D721Med (cell line): ENCODE data around the gene CCDC148.

Experiments
- DNase-seq: peaks from one replicate; pipeline ENCODE4 v3.0.0; 2011; ENCODE audit warnings: low spot score; ENCODE audit not compliant: insufficient read length
- FAIRE-seq: peaks from 2 replicates; lab custom pipeline; 2011; peaks lifted over from hg19 to GRCh38; lab: Jason Lieb, UNC
- TF ChIP-seq, protein P1 (sequence below): IDR thresholded peaks from 2 replicates; pipeline ENCODE4 v1.5.1; 2012; ENCODE audit warnings: mild to moderate bottlenecking, control low read depth; ENCODE audit not compliant: insufficient read depth; ENCODE audit errors: missing control alignments

The CCDC148 gene

DNA sequence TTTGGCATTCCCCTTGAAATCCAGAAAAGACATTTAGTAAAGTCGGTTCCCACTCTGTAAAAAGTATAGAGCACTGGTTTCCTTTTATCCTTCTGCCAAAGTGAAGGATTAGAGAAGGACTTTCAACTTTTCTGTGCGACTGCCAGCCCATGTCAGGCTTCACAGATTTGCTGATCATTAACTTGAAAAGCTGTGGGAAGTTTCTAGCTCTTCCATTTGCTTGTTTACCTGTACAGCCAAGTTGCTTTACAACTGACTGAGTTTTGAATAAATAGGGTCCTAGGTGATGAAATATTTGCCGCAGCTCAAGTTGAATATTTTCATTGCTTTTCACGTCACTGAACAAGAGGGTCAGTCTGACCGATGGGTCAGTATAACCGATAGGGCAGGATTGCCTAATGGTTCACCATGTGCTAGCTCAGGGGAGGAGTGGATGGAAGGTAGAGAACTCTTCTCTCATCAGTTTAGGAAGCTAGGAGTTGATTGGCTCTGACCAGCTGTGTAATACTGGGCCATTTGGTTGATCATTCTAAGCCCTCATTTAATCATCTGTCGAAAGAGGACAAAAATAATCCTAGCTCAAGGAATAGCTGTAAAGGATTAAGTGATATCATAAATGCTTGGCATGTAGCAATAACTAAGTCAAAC is 324.5 kb downstream of the CCDC148 start:
- TF ChIP-seq, protein P1, sequence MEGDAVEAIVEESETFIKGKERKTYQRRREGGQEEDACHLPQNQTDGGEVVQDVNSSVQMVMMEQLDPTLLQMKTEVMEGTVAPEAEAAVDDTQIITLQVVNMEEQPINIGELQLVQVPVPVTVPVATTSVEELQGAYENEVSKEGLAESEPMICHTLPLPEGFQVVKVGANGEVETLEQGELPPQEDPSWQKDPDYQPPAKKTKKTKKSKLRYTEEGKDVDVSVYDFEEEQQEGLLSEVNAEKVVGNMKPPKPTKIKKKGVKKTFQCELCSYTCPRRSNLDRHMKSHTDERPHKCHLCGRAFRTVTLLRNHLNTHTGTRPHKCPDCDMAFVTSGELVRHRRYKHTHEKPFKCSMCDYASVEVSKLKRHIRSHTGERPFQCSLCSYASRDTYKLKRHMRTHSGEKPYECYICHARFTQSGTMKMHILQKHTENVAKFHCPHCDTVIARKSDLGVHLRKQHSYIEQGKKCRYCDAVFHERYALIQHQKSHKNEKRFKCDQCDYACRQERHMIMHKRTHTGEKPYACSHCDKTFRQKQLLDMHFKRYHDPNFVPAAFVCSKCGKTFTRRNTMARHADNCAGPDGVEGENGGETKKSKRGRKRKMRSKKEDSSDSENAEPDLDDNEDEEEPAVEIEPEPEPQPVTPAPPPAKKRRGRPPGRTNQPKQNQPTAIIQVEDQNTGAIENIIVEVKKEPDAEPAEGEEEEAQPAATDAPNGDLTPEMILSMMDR, result no peak
- FAIRE-seq, result peak; percentile 99
- peak; percentile 14 for DNase-seq

DNA sequence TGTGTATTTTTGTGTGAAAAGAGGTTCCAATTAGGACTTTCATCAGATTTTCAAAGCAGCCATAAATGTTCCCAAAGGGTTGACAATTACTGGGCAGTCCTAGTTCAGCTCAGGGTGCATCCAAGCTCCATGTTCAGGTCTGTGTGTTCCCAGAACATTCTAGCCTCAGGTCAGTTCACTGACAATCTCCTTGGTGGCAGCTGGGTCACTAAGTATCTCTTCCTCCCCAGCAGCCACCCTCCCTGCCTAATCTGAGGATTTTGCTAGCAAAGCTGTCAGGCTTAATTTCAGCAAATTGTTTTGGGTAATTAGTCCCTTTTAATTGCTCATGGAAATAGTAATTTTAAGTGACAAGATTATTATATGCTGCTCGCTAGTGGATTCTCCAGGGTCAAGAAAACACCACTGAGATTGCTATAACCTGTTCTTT is 325.1 kb downstream of the CCDC148 start:
- peak; percentile 98 for FAIRE-seq
- no peak for DNase-seq
- TF ChIP-seq, protein P1, result no peak

DNA sequence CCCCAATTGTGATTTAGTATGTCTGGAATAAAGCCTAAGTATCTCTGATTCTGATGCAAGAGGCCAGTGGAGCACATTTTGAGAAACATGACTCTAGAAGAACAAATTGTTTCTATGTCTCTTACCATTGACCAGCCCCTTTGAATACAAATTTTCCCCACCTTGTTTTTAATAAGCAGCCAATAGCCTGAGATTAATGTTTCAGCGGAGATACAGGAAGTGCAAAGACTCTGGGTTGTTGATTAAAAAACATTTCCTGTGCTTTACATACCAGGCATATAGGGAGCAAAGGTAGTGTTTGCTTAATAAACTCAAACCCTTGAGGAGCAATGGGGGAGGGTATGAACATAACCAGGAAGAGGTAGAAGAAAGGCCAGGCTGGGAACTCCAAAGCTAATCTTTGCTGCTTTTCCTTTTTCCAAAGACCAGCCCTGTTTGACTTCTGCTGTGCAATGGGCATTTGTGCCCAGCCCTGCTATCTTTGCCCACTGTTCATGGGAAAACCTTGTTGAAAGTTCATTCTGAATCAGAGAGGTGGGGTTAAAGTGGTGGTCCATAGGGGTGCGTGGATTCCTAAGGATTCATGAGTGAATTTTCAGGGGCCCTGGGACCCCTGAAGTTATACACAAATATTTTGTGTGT is 325.6 kb downstream of the CCDC148 start:
- peak; percentile 46 for FAIRE-seq

DNA sequence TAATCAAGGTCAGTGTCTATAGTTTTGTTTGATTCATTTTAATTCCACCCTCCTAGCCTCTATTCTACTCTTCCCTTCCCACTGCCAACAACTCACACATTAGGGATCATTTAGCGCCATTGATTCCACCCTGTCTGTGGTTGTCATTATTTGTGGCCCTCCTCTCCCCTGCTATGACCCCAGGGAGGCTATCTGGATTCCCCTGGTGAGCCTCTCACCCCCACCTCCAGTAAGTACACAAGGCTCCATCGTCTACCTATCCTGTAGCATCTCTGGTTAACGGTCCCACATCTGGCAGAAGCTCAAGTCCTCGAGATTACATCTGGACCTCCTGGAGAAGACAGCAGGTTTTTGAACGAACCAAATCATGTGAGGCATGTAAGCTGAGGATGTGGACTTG is 327.5 kb downstream of the CCDC148 start:
- DNase-seq (no peak), FAIRE-seq (no peak)
- TF ChIP-seq, protein P1, result no peak

More for the DNA sequence above, 325.6 kb downstream of the CCDC148 start:
- DNase-seq, result no peak
- TF ChIP-seq, protein P1, result no peak

DNA sequence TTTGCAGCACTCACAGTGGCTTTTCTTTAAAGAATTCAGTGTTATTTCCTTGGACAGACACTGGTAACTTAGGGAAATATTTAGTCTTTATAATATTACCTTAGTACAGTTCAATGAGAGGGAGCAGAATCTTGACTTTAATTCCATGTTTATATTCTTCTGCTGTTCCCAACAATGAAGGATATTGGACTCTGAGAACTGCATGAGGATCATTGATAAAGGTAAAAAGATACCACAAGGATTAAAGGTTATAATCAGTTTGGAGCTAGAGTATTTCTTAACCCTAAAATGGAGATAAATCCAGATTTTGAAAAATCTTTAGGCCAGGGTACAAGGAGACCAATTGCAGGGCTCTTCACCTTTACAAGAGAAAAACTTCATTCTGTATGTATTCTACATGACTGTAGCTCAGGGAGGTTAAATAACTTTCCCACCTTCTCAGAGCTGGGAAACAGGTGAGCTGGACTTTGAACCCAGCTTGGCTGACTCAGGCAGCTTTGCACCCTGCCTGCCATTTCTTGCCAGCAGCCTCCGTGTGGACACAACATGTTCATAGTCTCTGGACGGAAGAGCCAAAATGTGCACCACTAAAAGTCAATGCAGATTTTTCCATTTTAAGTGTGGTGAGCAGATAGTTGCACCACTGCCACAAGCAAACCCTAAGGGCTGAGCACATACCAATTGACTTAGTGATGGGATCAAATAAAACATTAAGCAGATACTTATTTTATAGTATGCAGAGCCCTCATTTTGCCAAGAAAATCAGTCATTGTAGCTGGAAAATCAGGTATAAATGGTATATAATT is 328.2 kb downstream of the CCDC148 start:
- DNase-seq, result no peak
- FAIRE-seq, result no peak
- TF ChIP-seq, protein P1, result no peak

DNA sequence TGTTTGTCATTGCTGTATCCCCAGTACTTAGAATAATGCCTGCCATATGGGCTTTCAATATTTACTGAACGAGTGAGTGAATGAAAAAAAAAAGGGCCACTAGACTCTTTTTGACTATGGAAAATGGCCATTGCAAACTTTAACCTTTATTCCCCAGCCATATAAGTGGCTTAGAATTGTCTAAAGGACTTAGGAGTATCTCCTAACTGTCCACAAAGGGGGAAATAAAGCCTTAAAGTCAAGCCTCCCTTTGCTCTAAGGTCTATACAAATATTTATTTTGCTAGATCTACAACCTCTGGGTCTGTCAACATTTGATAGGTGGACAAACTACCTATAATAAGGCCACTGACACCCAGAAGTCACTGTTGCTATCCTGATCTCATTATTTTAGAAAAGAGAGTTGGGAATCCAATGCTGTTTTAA is 329.2 kb downstream of the CCDC148 start:
- TF ChIP-seq, protein P1, result no peak
- DNase-seq (no peak), FAIRE-seq (peak; percentile 35)
